KMS-11 (cell line): Measurements from ENCODE around the gene IPMK.
"Not testable (repeated sequence)": the region's sequence is repeated elsewhere in the genome, so short reads cannot be mapped to it uniquely, and the experiment has no call there.

ENCODE experiments used
- H2AFZ ChIP-seq: fragments of 200-600 bp; sonication (generic); 2 replicates; pipeline ENCODE4 v1.6.1; 2016; ENCODE audit warnings: antibody characterized with exemption, mixed run types, low read depth
- H3K27ac ChIP-seq: fragments of 200-600 bp; sonication (generic); 2 replicates; pipeline ENCODE4 v1.6.1; 2016; ENCODE audit warnings: mild to moderate bottlenecking, mixed run types
- H3K27me3 ChIP-seq: fragments of 200-600 bp; sonication (generic); 2 replicates; pipeline ENCODE4 v1.6.1; 2017; ENCODE audit warnings: mild to moderate bottlenecking, low read depth, mixed run types, moderate library complexity; ENCODE audit not compliant: insufficient read depth
- H3K36me3 ChIP-seq: fragments of 200-600 bp; sonication (generic); 2 replicates; pipeline ENCODE4 v1.6.1; 2017; ENCODE audit warnings: mild to moderate bottlenecking, mixed run types; ENCODE audit not compliant: insufficient read depth
- H3K4me1 ChIP-seq: fragments of 200-600 bp; sonication (generic); 2 replicates; pipeline ENCODE4 v1.6.1; 2016; ENCODE audit warnings: mild to moderate bottlenecking, low read depth, mixed run types; ENCODE audit not compliant: poor library complexity, severe bottlenecking
- H3K4me2 ChIP-seq: fragments of 200-600 bp; sonication (generic); 2 replicates; pipeline ENCODE4 v1.7.0; 2016; ENCODE audit warnings: mild to moderate bottlenecking, mixed run types
- H3K4me3 ChIP-seq: fragments of 200-600 bp; sonication (generic); IDR thresholded peaks from 2 replicates; pipeline ENCODE4 v1.6.1; 2017; ENCODE audit warnings: low read depth, low read length, mixed read lengths; ENCODE audit not compliant: insufficient read depth
- H3K79me2 ChIP-seq: fragments of 200-600 bp; sonication (generic); 2 replicates; pipeline ENCODE4 v1.6.1; 2016; ENCODE audit warnings: low read depth, mixed run types; ENCODE audit not compliant: insufficient read depth
- H3K9ac ChIP-seq: fragments of 200-600 bp; sonication (generic); 2 replicates; pipeline ENCODE4 v1.6.1; 2016; ENCODE audit warnings: mild to moderate bottlenecking, mixed run types
- H4K20me1 ChIP-seq: fragments of 200-600 bp; sonication (generic); 2 replicates; pipeline ENCODE4 v1.6.1; 2016; ENCODE audit warnings: mild to moderate bottlenecking, mixed run types; ENCODE audit not compliant: insufficient read depth
- TF ChIP-seq, protein P1 (sequence below): fragments of 200-600 bp; sonication (generic); conservative IDR thresholded peaks from 2 replicates; pipeline ENCODE4 v1.6.1; 2017; ENCODE audit warnings: low read depth, mild to moderate bottlenecking, antibody characterized with exemption, low read length, moderate library complexity, mixed read lengths

IPMK gene

DNA sequence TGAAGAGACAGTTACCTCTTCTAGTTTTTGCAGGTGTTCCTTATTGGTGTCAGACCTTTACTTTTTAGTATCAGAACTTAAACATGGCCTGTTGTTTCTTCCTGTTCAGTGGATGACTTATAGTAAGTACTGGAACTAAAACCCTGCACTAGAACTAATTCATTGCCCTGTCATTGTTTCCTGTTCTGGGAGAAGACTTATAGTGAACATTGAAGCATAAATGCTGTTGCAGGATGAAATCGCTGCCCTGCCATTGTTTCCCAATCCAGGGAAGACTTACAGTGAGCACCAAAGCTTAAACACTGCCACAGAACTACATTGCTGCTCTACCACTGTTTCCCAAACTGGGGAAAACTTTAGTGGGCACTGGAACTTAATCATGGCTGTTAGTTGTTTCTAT, 13.1 kb downstream of the IPMK start:
- no peaks in the 10 kb centered on the region for H3K27me3 ChIP-seq
- H2AFZ ChIP-seq, result no peak overlapping the region
- TF ChIP-seq, protein P1, sequence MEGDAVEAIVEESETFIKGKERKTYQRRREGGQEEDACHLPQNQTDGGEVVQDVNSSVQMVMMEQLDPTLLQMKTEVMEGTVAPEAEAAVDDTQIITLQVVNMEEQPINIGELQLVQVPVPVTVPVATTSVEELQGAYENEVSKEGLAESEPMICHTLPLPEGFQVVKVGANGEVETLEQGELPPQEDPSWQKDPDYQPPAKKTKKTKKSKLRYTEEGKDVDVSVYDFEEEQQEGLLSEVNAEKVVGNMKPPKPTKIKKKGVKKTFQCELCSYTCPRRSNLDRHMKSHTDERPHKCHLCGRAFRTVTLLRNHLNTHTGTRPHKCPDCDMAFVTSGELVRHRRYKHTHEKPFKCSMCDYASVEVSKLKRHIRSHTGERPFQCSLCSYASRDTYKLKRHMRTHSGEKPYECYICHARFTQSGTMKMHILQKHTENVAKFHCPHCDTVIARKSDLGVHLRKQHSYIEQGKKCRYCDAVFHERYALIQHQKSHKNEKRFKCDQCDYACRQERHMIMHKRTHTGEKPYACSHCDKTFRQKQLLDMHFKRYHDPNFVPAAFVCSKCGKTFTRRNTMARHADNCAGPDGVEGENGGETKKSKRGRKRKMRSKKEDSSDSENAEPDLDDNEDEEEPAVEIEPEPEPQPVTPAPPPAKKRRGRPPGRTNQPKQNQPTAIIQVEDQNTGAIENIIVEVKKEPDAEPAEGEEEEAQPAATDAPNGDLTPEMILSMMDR, result no peak
- H3K79me2 ChIP-seq, result no peaks in the 10 kb centered on the region
- peaks cover 11% of the 10 kb centered on the region for H3K4me1 ChIP-seq
- no peak overlapping the region for H3K27ac ChIP-seq
- no peaks in the 10 kb centered on the region for H4K20me1 ChIP-seq
- no peak overlapping the region for H3K4me3 ChIP-seq
- no peak overlapping the region for H3K9ac ChIP-seq
- no peak overlapping the region for H3K4me2 ChIP-seq
- no peaks in the 10 kb centered on the region for H3K36me3 ChIP-seq

DNA sequence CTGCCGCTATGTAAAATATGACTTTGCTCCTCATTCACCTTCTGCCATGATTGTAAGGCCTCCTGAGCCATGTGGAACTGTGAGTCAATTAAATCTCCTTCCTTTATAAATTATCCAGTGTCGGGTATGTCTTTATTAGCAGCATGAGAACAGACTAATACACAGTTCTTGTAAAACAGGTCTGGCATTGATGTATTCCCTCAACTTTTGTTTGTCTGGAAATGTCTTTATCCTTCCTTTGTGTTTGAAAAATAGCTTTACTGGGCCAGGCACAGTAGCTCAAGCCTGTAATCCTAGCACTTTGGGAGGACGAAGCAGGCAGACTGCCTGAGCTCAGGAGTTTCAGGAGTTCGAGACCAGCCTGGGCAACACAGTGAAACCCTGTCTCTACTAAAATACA, 14.5 kb downstream of the IPMK start:
- Histone ChIP-seq H2AFZ (no peak overlapping the region), H3K79me2 (no peaks in the 10 kb centered on the region), H3K27me3 (no peaks in the 10 kb centered on the region), H3K9ac (no peak overlapping the region), H3K36me3 (no peaks in the 10 kb centered on the region), H3K4me3 (no peak overlapping the region), H4K20me1 (no peaks in the 10 kb centered on the region), H3K27ac (no peak overlapping the region), H3K4me2 (no peak overlapping the region), H3K4me1 (peaks cover 11% of the 10 kb centered on the region)
- TF ChIP-seq, protein P1, result no peak

DNA sequence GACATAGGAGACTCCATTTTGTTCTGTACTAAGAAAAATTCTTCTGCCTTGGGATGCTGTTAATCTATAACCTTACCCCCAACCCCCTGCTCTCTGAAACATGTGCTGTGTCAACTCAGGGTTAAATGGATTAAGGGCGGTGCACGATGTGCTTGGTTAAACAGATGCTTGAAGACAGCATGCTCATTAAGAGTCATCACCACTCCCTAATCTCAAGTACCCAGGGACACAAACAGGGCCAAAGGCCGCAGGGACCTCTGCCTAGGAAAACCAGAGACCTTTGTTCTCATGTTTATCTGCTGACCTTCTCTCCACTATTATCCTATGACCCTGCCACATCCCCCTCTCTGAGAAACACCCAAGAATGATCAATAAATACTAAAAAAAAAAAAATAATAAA, 23.0 kb downstream of the IPMK start:
- not testable (repeated sequence) for H3K79me2 ChIP-seq, H3K36me3 ChIP-seq, H3K4me3 ChIP-seq, H3K4me2 ChIP-seq, H3K4me1 ChIP-seq, H2AFZ ChIP-seq, H4K20me1 ChIP-seq, H3K9ac ChIP-seq, H3K27ac ChIP-seq, H3K27me3 ChIP-seq

DNA sequence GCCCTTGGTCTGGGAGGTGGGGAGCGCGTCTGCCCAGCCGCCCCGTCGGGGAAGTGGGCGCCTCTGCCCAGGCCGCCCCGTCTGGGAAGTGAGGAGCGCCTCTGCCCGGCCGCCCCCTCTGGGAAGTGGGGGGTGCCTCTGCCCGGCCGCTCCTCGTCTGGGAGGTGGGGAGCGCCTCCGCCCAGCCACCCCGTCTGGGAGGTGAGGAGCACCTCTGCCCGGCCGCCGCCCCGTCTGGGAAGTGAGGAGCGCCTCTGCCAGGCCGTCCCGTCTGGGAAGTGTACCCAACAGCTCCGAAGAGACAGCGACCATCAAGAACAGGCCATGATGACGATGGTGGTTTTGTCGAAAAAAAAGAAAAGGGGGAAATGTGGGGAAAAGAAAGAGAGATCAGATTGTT, 23.5 kb downstream of the IPMK start:
- H4K20me1 ChIP-seq, H3K79me2 ChIP-seq, H3K36me3 ChIP-seq, H3K9ac ChIP-seq, H3K4me2 ChIP-seq, H3K4me1 ChIP-seq, H3K27ac ChIP-seq, H3K27me3 ChIP-seq, H3K4me3 ChIP-seq, H2AFZ ChIP-seq: not testable (repeated sequence)

DNA sequence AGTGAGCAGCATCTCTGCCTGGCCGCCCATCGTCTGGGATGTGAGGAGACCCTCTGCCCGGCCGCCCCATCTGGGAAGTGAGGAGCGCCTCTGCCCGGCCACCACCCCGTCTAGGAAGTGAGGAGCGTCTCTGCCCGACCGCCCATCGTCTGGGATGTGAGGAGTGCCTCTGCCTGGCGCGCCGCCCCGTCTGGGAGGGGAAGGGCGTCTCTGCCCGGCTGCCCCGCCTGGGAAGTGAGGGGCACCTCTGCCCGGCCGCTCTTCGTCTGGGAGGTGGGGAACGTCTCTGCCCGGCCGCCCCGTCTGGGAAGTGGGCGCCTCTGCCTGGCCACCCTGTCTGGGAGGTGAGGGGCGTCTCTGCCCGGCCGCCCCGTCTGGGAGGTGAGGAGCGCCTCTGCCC, 23.9 kb downstream of the IPMK start:
- H4K20me1 ChIP-seq, H3K27ac ChIP-seq, H3K4me1 ChIP-seq, H3K9ac ChIP-seq, H3K4me3 ChIP-seq, H3K27me3 ChIP-seq, H2AFZ ChIP-seq, H3K4me2 ChIP-seq, H3K79me2 ChIP-seq, H3K36me3 ChIP-seq: not testable (repeated sequence)

DNA sequence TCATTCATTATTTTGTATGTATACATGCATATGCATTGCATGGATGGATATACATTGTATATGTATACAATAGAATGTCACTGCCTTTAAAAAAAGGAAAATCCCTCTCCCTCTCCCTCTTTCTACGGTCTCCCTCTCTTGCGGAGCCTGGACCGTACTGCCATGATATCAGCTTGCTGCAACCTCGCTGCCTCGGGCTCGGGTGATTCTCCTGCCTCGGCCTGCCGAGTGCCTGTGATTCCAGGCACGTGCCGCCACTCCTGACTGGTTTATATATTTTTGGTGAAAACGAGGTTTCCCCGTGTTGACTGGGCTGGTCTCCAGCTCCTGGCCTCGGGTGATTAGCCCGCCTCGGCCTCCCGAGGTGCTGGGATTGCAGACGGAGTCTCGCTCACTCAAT, 24.4 kb downstream of the IPMK start:
- H3K4me2 ChIP-seq, result no peak overlapping the region
- H3K27me3 ChIP-seq, result no peaks in the 10 kb centered on the region
- no peak overlapping the region for H2AFZ ChIP-seq
- H4K20me1 ChIP-seq, result no peaks in the 10 kb centered on the region
- peaks cover 6% of the 10 kb centered on the region for H3K4me1 ChIP-seq
- no peaks in the 10 kb centered on the region; the same call in 1 of the 2 replicates for H3K79me2 ChIP-seq
- H3K4me3 ChIP-seq, result no peak overlapping the region
- no peak overlapping the region for H3K27ac ChIP-seq
- H3K9ac ChIP-seq, result no peak overlapping the region
- H3K36me3 ChIP-seq, result no peaks in the 10 kb centered on the region
- TF ChIP-seq, protein P1, result no peak
